ENCODE measurements around the gene RANBP1.

GRCh38 chr22:20125201-20126174 is 9.6 kb downstream of the RANBP1 start:
- no peak for TF ChIP-seq CTCF (IDR thresholded peaks at IDR 0.05; ENCODE audit: control extremely low read depth in 1 of 3, insufficient read depth in 1 of 3, low read depth in 1 of 3, low read length in 3 of 3)
- TF ChIP-seq TAF1 (IDR thresholded peaks at IDR 0.05; ENCODE audit: low read depth, low read length): no peak
- TF ChIP-seq EZH2 (IDR thresholded peaks at IDR 0.05; ENCODE audit: low read depth, low read length, severe bottlenecking): no peak
- TF ChIP-seq POLR2AphosphoS5 (IDR thresholded peaks at IDR 0.05; ENCODE audit: low read depth, low read length): peak; percentile 7
- no peak for TF ChIP-seq SIX5 (IDR thresholded peaks at IDR 0.05; ENCODE audit: low read depth, low read length)
- TF ChIP-seq EGR1 (IDR thresholded peaks at IDR 0.05; ENCODE audit: borderline replicate concordance, low read depth, low read length): no peak
- TF ChIP-seq EP300 (IDR thresholded peaks at IDR 0.05; ENCODE audit: borderline replicate concordance in 1 of 2, low read depth in 2 of 2, low read length in 2 of 2): no peak
- TF ChIP-seq POLR2A (IDR thresholded peaks at IDR 0.05; ENCODE audit: control extremely low read depth in 1 of 2, low read depth in 2 of 2, low read length in 2 of 2): peak; percentile 13 to 48
- TF ChIP-seq HDAC2 (IDR thresholded peaks at IDR 0.05; ENCODE audit: borderline replicate concordance in 1 of 2, low read depth in 2 of 2, low read length in 2 of 2): no peak

Data from H1 (cell line).